Choroid plexus epithelial cell (primary cell): Measurements from ENCODE around the gene PGC.

Experiments used
- DNase-seq: peaks from one replicate; pipeline ENCODE4 v3.0.0-alpha.2; 2010; ENCODE audit warnings: low read depth
- H3K4me3 ChIP-seq: 2 replicates; pipeline ENCODE4 v1.5.1; 2011; ENCODE audit warnings: low read depth, mild to moderate bottlenecking, control low read depth, low read length, moderate library complexity
- TF ChIP-seq, protein P1 (sequence below): conservative IDR thresholded peaks from 2 replicates; pipeline ENCODE4 v1.5.1; 2011; ENCODE audit warnings: low read depth, mild to moderate bottlenecking, control low read depth, inconsistent platforms, low read length, moderate library complexity

PGC gene

DNA sequence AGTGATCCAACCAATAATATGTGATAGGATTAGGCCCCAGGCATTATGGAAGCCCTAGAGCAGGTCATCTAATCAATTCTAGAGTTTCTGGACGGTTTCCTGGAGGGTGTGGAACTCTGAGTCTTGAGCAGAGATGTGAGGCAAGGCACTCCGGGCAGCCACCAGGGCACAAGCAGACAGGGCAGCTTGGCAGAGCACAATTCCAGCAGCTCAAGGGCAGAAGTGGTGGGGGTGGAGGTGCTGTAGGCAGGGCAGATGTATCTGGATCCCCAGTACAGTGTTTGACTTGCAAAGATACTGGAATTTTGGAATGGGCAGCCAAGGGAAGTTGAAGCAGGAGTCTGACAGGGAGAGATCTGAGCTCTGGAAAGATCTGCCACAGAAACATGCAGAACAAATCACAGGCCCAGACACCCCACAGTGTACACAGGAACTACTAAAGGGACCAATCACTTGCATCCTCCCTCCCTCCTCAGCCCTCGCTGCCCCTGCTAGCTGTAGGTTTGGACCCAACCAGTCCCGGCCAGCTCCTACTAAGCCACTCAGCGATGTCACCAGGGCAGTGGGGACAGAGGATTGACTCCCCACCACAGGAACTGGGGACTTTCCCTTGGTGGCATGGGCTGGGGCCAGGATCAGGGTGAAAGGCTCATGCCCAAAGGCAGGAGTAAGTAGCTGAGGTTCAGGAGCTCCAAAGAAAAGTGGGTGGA lies 58.8 kb downstream of the PGC start:
- TF ChIP-seq, protein P1, sequence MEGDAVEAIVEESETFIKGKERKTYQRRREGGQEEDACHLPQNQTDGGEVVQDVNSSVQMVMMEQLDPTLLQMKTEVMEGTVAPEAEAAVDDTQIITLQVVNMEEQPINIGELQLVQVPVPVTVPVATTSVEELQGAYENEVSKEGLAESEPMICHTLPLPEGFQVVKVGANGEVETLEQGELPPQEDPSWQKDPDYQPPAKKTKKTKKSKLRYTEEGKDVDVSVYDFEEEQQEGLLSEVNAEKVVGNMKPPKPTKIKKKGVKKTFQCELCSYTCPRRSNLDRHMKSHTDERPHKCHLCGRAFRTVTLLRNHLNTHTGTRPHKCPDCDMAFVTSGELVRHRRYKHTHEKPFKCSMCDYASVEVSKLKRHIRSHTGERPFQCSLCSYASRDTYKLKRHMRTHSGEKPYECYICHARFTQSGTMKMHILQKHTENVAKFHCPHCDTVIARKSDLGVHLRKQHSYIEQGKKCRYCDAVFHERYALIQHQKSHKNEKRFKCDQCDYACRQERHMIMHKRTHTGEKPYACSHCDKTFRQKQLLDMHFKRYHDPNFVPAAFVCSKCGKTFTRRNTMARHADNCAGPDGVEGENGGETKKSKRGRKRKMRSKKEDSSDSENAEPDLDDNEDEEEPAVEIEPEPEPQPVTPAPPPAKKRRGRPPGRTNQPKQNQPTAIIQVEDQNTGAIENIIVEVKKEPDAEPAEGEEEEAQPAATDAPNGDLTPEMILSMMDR: no peak
- H3K4me3 ChIP-seq: no peak overlapping the region
- no peak for DNase-seq

DNA sequence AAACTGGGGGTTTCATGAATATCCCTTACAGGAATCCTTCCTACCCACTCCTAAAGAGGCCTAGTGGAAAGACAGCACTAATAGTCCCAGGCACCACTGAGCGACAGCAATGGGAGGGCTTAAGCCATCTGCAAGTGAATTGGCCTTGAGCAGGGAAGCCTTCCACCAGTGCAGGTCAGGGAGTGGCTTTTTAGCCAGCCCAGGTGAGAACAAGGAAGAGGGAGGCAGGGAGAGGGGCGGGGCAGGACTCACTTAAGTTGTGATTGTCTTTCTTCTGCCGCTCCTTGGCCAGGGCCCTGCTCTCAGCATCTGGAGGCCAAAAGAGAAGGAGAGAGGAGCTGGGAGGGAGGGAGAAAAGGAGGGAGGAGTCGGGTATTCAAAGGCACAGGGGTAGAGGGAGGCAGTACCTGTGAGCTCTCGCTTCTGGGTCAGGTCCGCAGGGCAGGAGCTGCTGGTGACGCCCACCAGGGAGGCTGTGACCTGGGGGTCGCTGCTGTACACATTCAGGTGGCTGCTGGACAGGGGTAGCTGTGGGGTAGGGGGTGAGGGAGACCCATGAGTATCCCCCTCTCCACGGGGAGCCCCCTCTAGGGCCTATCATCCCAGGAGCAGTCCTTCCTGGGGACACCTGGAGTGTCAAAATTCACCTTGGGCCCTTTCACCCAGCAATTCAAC lies 59.6 kb downstream of the PGC start:
- TF ChIP-seq, protein P1: no peak
- DNase-seq: no peak
- no peak overlapping the region for H3K4me3 ChIP-seq
